ENCODE data around the gene FNBP1. TPM values are rescaled to one million over a fixed set of nuclear protein-coding genes. Genes with fewer than 3 reads are reported as not detected.
"Not testable (repeated sequence)": the region's sequence is repeated elsewhere in the genome, so short reads cannot be mapped to it uniquely, and the experiment has no call there.

FNBP1 gene
- polyA plus RNA-seq, 3 donors = 40.9 to 53.7 (median 47.7) TPM

DNA sequence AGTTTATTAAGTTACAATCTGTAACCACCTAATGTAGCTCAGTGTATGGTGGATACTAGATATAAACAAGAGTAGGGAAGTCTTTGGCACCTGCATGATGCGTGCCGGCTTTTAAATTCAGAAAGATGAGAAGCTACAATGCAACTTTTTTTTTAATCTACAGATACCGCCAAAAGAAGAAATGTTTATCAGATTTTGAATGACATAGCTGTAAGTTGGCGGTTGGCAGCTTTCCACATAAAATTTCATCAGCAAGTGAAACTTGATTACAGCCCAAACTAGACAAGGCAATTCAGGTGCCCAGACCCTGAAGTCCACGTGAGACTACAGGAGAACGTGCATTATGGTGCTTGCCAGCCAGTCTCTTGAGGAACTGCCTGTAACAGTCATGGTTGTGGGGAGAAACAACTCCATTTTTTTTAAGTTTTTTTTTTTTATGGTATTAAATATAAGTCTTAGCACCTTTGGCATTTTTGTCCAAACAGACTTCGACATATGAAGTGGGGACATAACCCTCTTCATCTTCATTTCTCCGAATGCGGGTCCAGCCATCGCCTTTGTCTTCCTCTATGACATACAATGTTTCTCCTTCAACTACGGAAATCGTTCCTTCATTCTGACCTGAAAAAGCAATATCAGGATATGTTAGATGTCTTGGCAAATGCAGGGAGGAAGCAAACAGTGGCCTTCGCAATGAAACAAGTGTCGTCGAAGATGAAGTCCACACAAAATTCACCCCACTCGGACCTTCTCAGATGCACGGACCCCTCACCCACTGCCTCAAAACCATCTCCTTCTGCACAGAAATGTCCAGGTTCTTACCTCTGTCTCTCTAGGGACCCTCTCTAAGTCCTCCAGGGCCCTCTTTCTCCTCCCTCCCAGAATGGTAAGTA lies 147.4 kb downstream of the FNBP1 start:
- no peak for DNase-seq

DNA sequence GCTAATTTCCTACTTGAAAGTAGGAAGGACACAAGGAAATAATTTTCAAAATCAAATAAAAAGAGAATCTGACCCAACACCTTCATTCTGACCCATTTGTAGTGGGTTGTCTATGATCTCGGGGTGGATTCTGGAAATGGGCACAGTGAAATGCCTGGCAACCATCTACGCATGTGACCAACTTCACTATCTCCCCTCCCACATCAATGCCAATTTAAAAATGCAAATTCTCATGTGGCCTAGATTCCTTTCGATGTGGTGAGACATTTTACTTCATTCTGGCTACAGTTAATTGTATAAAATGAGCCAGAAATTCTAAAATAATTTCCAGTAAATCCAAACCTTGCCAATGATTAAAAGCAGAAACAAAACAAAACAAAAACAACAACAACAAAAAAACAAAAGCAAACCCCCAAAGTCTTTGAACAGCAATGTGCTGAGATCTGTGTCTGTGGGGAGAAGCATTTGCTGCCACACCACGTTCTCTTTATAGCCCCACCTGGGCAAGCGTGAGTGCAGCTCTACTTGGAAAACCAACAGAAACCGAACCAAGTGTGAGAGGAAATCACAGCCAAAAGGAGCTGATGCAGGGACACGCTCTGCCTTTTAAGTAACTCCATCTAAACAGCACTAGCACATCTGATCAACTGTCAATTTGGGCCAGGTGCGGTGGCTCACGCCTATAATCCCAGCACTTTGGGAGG lies 148.7 kb downstream of the FNBP1 start:
- DNase-seq = no peak

DNA sequence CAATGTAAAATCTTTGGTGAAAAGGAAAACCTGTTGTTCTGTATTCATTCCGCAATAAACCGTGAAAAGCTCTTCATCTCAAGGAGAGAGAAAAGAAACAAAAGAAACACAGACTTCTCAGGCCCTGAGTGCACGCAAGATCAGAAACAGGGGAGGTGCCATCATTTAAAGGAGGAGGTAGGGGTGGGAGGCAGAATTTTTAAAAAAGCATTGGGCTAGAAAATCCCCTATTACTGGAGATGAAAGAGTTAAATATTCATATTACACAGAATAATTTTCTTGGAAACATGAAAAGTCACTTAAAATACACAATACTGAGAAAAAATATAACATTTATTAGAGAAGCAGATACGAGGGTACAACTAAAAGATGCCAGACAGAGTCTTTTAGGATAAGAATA lies 151.4 kb downstream of the FNBP1 start:
- no peak for DNase-seq

DNA sequence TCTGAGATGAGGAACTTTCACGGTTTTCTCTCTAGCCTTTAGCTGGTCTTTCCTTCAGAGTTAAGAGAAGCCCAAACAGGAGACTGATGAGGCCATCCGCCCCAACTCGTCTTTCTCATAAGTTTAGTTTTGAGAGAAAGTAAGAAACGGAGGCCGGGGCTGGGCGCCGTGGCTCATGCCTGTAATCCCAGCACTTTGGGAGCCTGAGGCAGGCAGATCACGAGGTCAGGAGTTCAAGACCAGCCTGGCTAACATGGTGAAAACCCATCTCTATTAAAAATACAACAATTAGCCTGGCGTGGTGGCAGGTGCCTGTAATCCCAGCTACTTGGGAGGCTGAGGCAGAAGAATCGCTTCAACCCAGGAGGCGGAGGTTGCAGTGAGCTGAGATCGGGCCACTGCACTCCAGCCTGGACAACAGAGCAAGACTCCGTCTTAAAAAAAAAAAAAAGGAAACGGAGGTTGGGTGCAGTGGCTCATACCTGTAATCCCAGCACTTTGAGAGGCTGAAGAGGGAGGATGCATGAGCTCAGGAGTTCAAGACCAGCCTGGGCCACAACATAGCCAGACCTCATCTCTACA lies 152.2 kb downstream of the FNBP1 start:
- not testable (repeated sequence) for DNase-seq

DNA sequence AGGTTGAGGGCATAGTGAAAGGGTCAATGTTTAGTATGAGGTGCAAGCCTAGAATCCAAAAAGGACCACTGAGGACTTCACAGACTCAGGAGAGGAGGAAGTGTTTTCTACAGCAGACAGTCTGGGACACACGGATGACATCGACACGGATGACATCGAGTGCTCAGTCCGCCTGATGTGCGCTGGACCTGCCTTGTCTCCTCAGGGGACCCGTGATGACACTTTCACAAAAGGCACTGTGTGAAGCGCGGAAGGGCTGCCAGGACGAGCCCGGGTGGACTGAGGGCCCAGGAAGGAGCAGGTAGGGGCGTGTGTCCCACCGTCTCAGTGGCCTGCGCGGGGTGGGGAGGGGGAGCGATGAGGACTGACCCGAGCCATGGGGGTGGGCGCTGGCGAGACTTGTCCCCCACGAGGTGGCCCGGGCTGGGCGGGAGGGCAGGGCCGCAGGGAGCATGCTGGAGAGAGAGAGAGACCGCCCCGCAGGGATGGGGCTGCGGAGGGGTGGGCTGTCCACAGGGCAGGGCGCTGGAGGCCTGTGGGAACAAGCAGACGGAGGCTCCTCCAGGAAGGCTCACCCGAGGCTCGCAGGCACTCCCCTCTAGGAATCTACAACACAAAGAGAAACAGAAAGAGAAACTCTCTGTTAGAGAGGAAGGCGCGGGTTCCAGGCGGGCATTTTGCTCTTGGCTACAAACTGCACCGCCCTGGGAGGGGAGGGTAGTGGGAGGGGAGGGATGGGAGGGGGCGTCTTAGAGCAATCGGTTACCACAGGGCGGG lies 152.9 kb downstream of the FNBP1 start:
- no peak for DNase-seq

DNA sequence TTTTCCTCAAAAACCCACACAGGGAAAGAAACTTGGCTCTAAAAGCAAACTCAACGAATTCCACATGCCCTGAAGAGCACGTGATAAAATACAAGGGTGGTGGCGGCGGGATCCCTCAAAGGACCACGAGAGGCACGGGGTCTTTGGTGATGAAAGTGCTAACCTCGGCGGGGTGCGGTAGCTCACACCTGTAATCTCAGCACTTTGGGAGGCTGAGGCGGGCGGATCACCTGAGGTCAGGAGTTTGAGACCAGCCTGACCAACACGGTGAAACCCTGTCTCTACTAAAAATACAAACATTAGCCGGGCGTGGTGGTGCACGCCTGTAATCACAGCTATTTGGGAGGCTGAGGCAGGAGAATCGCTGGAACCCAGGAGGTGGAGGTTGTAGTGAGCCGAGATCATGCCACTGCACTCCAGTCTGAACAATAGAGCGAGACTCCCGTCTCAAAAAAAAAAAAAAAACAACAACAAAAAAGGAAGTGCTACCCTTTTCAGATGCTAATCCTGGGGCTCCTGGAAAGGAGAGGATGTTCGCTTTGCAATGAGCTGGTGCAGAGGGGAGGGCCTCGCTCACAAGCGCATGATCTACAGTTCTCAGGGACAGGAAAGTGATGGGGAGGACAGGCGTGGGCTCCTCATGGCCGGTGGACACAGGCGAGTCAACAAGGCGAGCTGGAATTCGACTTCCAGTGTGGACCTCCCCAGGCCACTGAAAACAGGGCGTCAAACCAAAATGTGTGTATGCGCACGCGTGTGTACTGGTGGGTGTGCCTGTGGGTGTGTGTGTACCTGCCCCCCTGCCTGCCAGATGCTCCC lies 153.7 kb downstream of the FNBP1 start:
- no peak for DNase-seq

DNA sequence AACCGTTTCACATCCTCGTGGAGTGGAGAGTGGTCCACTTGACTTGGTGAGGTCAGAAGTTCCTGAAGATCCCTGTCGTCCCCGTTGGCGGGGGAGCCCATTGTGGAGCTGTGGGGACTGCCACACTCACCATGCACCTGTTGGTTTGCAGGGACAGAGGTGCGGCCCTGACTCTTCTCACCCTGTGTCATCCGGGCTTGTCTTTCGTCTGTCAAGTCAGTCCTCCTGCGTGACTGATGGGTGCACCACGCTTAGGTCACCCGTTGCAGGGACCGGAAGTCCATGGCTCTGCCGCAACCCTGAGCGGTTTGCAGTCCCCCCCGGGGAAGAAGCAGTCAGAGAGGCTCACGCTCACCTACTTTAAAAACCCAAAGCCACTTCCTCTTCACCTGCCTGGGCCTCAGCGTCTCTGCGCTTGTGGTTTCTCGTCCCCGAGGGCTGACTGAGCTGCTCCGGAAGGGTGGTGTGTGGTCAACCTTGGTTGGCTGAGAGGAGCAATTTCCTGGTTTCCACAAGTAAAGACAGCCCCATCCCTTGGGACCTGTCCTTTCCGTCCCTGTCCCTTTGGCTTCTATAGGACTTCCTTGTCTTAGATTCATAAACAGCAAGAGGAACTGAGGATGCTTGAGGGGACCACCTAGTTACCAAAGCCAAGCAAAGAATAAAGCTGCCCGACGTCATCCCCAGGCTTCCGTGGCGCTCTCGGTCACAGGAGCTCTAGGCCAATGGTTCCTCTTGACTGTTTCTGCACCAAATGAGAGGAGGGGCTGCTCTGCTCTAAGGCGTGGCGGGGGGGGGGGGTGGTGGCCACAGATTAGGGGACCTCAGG lies 154.5 kb downstream of the FNBP1 start:
- no peak for DNase-seq

DNA sequence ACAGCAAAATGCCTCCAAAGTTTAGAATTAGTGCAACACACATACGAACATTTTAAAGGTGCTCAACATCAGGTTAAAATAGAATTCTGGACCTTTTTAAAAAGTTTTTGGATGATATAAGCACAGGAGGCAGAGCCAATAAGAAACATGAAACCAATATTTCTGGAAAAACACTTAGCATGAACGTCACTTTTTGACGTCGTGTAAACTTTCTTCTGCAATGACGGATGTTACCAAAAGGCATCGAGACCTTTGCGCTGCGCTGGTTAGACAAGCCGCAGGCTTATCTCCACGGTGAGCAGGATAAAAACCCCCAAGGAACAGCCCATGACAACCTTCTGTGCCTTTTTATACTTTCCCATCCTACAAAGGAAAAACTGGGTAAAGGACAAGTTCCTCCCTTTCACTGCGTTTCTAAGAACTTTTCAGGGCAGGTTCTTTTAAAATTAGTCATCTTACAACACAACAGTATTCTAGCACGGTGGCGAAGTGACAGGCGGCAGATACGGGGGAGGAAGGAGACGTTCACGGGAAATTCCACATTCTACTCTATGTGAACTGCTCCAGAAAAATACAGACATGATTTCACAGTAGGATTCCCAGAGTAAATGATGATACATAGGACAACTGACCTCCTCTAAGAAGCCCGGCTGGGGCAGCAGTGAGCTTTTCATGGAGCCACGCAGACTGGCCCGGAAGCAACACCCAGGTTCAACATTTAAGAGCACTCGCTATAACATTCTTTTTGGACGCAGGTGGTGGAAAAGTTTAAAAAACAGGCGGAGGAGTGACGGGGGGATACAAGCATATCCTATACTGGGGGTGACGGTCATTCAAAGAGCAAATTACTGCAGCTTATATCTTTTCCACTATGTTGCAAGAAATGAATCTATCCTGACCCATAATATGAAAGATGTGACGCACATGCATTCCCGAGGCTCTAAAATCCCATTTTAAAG lies 155.4 kb downstream of the FNBP1 start:
- no peak for DNase-seq

DNA sequence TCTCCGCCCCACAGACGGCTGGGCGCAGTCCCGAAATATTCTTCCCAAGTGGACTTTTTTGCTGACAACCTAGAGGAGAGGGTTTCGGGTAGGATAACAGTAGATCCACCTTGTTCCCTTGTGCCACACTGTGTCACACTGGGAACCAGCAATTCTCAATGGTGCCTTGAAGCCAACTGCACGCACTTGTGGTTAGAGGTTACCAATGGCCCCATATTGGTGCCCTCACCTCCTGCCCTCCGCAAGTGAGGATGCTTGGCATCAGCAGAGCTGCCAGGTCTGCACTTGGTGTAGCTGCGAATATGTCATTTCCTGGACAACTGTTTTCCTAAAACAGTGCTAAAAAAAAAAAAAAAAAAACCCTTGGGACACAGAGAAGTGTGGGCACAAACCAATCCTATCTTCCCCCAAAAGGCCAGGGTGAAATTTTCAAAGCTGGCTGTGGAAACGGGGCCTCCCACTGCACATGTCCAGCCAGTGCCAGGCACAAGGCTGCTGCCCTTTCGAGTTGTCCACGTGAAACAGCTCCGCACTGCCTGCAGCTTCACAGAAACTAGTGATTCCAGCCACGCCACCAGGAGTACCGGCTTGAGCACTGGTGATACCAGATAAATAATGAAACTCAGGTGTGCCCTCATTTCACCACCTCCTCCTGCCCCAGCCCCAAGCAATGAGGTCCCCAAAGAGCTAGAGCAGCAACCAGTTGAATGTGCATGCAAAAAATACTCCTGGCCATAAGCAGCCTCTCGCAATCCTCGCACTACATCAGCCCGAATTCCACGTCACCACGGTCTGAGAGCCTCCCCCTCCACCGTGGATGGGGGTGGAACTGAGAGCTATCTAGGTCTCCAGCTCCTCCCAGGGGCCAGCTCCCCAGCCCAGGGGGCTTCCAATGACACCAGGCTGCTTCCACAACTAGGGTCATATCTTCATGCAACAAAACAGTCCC lies 156.5 kb downstream of the FNBP1 start:
- DNase-seq = no peak

DNA sequence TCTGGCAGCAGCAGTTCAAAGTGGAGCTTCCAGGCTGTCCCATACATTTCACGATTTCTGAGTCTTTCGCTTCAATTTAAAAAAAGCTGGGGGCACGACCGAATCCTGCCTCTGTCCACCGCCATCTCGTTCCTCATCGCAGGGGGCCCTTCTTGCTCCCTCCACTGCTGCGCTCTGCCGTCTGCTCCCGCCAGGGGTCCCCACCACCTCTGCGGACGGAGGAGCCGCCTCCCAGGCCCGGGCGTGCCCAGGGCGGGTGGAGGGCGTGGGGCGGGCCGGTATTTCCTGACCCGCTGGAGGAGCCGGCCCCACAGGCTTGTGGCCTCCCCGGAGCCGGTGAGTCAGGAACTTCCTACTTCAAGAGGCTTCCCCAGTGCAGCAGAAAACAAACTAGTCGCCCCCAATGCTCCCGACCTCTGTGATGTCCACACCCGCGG lies 157.3 kb downstream of the FNBP1 start:
- peak; percentile 72 for DNase-seq

DNA sequence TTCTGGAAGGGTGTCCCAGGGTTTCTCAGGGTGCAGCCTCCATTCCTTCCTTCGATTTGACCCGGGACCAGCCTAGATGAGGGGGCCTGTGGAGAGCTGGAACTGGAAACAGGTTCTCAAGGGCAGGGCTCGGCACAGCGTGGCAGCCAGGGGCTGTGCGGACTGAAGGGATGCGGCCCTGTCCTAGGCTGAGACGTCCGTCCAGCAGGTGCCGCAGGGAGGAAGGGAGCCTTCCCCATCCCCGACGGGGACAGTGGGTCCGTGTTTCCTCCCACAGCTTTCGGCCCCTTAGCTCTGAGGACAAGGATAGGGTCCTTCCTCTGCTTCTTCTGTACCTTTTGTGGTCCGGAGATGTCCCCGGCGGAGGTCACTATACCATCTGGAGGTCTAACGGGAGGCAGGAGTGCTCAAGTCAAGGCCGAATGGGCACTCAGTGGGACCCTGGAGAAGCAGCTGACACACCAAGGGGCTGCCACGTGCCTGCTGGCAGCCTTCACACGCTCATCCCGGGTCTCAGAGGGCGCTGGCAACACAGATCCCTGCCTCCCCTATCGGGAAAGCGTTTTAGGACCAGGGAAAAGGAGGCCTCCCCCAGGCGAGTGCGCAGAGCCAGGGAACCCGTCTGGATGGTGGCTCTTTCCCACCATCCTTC lies 157.8 kb downstream of the FNBP1 start:
- no peak for DNase-seq

DNA sequence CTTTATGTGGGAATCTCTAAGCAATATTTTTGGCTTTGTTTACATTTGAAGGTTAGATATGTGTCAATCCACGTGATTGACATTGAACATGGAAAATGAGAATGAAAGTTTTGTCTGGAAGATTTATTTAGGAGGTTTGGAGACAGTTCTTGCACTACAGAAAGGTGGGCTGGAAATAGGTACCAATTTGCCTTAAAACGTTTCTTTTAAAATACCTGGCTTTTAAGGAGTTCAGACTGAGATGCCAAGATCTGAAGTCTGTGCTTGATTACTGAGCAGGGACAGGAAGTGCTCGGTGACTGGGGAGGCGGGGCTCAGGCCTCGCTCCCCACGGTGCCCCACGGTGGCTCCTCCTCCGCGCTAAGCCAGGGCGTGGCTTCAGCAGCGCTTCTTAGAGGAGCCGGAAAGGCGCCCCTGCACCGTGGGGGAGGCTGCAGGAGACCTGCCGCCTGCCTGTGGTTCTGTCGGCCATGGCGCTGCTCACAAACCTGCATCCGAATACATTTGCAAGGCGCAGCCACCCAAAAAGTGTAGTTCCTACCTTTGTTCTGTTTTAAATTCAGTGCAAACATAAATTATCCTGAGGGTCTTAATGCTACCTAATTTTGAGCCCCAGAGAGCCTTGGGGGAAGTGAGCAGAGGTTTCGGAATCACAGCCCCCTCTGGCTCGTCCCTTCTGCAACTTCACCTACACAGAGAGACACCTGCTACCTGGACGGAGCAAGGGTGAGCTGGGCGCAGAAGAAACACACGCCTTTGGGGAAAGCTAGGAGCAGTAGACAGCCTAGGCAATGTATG lies 158.6 kb downstream of the FNBP1 start:
- peak; percentile 90 for DNase-seq

DNA sequence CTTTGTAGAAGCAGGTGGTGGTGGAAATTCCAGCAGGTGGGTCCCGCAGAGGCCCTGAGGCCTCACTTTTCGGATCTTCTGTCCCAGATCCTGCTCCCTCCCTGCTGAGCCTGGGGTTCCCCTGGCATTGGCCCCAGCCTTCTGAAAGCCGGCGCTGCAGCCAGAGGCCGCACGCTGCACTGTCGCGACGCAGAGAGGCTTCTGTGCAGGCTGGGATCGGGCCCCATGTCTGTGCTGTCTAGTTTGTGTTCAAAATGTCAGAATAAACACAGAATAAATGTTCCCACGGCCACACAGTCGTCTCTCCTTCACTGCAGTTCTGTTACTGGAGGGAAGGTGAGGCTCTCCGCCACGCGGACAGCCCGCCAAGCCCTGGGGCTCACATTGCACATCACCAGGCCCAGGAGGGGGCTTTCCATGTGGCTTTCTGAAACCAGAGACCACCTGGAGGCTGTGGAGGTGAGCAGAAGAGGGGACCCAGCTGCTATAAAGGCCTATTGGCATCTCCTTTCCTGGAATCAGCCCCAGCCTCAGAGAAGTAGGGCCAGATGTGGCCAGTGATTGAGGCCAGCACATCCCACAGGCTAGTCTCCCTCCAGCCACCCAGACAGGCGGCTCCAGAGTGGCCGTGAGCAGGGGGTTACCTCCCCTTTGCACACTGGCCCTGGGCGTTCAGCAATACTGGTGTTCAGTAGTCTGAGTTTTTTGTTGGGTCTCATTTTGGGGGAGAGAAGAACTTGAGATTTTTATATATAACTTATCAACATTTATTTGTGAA lies 161.3 kb downstream of the FNBP1 start:
- DNase-seq = no peak

DNA sequence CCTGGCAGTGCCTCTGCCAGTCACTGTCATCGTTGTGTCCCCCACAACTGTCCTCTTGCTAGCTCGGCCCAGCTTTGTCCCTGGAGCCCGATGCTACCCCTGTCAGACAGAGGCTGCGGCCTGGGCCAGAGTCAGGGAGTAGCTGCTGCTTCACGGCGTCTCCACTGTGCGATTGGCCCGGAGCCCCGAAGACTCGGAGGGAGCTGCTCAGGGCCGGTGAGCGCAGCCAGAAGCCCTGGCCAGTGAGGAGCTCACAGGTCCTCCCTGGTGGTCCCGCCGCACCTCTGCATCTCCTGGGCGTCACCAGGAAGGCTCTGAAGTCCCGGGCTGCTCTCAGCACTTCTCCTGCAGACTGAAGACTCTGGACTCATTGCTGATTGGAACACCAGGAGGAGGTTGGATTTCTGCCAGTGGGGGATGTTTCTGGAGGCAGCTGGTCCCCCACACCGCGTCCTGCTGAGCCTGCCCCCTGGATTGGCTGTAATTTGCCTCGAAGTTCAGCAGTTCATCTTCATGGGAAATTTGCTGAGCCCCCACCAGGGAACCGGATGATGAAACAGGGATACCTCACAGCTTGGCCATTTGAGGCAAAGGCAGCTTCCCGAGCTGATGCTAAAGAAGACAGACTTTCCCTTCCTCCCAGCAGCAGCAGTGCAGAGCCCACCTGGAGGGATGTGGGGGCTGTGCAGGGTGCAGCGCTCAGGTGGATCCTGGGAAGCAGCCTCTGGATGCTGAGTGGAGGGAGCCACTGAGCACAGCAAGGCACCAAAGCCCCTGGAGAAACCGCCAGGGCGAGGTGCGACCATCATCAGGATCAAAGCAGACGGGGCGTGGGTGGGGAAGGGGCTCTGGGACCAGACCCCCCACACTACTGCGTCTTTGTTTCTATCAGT lies 162.1 kb downstream of the FNBP1 start:
- no peak for DNase-seq
